WI38 (cell line): ENCODE results near the gene CYBRD1.

Experiments
- H3K4me3 ChIP-seq: 2 replicates; pipeline ENCODE4 v1.5.1; 2011; ENCODE audit warnings: low read depth, mild to moderate bottlenecking, control low read depth, low read length
- TF ChIP-seq, protein P1 (sequence below): IDR thresholded peaks from 2 replicates; pipeline ENCODE4 v1.5.1; 2012; ENCODE audit warnings: low read depth, mild to moderate bottlenecking, control low read depth, low read length

Gene CYBRD1

GRCh38 chr2:171553858-171554257 is 31.6 kb downstream of the CYBRD1 start:
- H3K4me3 ChIP-seq = no peak overlapping the region
- TF ChIP-seq, protein P1, sequence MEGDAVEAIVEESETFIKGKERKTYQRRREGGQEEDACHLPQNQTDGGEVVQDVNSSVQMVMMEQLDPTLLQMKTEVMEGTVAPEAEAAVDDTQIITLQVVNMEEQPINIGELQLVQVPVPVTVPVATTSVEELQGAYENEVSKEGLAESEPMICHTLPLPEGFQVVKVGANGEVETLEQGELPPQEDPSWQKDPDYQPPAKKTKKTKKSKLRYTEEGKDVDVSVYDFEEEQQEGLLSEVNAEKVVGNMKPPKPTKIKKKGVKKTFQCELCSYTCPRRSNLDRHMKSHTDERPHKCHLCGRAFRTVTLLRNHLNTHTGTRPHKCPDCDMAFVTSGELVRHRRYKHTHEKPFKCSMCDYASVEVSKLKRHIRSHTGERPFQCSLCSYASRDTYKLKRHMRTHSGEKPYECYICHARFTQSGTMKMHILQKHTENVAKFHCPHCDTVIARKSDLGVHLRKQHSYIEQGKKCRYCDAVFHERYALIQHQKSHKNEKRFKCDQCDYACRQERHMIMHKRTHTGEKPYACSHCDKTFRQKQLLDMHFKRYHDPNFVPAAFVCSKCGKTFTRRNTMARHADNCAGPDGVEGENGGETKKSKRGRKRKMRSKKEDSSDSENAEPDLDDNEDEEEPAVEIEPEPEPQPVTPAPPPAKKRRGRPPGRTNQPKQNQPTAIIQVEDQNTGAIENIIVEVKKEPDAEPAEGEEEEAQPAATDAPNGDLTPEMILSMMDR = no peak

GRCh38 chr2:171554991-171555615 is 32.8 kb downstream of the CYBRD1 start:
- TF ChIP-seq, protein P1 = no peak
- H3K4me3 ChIP-seq = no peak overlapping the region

GRCh38 chr2:171557363-171557762 is 35.1 kb downstream of the CYBRD1 start:
- TF ChIP-seq, protein P1 = no peak
- H3K4me3 ChIP-seq = no peak overlapping the region

DNA sequence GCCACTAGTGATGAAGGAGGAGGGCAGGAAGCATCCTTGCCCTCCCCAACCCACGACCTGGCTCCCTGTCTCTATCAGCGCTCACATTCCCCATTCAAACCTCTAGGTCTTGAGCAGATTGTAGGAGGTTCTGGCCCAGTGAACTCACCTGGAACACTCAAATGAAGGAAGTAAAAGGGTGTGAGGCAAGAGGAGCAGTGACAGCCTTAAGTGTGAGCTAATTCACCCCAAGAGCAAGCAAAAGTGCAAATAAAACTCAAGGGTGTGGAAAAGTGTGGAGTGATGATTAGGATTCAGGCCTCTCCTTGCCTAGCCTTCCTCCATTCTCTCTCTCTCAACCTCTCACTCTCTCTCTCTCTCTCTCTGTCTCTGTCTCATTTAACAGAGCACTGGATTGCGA is 41.0 kb downstream of the CYBRD1 start:
- TF ChIP-seq, protein P1 = no peak
- H3K4me3 ChIP-seq = no peak overlapping the region

GRCh38 chr2:171564463-171564862 is 42.2 kb downstream of the CYBRD1 start:
- TF ChIP-seq, protein P1 = no peak
- H3K4me3 ChIP-seq = no peak overlapping the region

DNA sequence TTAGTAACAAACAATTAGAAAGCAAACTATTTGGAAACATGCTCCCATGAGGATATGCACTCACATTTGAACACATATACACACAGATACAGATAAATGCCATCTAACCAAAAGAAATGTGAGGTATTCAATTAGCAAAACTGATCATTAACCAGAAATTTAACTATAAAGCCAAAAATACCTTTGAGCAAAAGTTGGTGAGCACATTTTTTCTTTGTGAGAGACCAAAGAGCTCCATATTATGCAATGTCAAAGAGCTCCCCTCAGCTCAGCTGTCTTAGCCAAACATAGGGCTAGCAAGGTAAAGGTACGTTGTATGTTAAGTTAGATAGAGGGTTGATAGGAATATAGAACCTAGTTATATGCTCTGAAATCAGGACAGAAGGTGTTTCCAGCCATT is 43.8 kb downstream of the CYBRD1 start:
- TF ChIP-seq, protein P1 = no peak
- H3K4me3 ChIP-seq = no peak overlapping the region

DNA sequence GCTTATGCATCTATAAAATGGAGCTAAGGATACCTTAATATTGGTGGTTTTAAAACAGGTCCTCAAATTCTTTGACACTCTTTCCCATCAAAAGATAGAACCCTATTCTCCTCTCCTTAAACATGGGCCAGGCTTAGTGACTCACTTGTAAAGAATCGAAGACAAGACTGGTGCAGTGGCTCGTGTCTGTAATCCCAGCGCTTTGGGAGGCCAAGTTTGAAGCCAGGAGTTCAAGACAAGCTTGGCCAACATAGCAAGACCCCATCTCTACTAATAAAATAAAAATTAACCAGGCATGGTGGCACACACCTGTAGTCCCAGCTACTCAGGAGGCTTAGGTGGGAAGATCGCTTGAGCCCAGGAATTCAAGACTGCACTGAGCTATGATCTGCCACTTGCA is 44.5 kb downstream of the CYBRD1 start:
- TF ChIP-seq, protein P1 = no peak
- H3K4me3 ChIP-seq = no peak overlapping the region
